Inferior parietal cortex (tissue), 1 donor: ENCODE results near the gene ADTRP.

Source experiments
- DNase-seq: peaks from one replicate; pipeline ENCODE4 v3.0.0-alpha.2; 2016; ENCODE audit errors: extremely low spot score

Gene ADTRP

DNA sequence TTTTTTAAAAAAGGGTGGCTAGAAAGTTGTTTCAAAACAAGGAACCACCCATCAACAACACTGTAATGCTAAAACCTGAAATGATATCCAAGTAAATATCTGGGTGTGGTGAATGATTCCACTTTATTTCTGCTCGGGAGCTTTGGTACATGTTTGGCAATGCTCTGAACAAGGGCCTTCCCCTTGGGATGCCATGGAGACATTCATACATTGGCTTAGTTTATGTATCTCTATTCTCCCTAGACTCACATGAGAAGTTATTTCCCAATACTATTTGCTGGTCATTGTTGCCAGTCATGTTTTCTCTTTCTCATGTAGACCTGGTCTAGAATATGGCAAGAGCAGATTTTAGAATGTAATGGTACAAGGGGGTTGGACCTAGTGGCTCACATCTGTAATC is 22.9 kb downstream of the ADTRP start:
- DNase-seq, result no peak

DNA sequence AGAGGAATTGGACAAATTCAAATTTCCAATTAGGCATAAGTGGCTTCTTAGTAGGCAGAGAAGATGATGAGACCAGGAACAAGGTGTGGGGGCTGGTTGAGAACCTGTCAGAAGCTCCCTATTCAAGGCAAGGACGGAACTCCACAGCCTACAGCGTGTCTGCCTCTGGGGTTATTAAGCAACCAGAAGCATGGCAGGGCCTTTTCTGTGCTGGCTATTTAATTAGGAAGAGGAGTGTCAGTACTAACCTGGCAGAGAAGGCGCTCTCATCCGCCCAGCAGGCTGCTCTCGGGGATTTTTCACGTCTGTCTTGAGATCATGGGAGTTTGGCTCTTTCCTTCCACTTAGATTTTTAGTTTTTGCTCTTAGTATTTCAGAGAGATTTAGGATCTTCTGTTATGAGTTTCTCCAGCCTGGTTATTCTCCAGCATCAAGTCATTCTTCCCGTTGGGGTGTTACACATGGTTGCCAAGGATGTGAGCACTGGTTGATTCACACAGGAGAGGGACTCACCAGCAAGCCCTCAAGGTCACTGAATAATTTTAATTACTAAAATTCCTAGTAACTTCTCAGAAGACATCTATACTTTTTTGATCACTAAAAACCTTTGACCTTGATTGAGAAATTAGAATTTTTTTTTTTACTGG is 23.9 kb downstream of the ADTRP start:
- DNase-seq, result no peak

DNA sequence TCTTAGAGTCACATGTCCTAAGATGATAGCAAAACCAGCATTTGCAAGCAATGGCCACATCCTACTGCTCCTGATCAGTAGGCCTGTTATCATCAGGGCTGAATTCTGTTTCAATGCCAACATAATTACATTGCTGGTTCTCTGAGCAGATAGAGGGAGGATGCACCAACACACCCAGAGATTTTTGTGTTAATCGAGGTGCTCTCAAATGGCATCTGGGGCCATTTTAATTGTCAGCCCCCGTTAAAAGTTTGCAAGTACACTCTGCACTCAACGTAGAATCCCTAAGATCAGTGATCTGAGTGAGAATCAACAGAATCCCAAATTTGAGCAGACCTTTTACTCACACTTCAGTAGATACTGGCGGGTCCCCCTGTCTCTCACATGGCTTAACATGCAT is 24.8 kb downstream of the ADTRP start:
- no peak for DNase-seq

DNA sequence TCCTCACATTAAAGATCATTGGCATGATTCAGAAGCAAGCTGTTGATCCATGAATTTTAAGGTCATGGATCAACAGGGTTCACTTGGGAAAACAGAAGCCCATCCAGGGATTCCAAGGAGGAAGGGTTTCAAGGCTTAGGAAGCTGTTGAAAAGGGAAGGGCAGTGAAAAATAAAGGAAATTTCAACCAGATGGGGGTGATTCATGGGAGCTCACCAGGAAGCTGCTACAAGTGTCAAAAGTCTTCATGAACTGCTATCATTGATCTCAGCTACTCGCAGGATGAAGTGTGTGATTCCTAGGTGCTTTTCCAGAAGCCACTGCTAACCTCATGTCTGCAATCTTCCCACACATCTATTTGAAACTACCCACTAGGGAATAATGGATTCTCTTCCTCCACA is 26.2 kb downstream of the ADTRP start:
- no peak for DNase-seq

DNA sequence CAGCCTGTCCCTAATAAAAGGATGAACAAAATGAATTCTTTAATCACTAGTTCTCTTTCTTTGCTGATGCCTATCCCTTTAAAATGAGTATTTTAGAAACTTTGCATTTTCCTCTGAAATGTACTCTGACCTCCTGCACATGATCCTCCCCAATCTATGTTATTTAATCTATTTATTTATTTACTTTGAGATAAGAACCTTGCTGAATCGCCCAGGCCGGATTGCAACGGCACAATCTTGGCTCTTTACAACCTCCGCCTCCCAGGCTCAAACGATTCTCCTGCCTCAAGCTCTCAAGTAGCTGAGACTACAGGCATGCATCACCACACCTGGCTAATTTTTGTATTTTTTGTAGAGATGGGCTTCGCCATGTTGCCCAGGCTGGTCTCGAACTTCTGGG is 27.9 kb downstream of the ADTRP start:
- DNase-seq, result no peak

DNA sequence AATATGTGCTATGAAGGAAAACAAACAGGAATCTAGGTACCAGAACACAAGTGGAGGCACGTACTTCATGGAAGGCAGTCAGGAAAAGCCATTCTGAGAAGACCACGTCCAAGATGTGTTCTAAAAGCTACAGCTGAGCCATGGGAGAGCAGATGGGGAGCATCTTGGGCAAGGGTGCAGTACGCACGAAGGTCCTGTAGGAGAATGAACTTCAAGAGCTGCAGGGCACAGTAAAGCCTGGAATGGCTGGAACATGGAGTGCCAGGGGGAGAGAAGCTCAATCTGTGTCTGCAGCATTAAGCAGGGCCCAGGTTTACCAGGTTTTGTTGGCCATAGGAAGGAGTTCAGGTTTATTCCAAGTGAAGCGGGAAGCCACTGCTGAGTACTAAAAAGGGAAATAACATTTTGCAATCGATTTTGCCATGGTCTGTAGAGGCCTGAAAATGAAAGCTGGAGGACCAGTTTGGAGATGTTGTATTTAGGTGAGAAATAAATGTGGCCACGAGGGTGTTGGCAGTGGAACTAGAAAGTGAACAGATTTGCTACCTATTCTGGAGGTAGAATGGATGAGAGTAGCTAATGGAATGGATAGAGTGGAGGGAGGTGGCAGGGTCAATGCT is 29.9 kb downstream of the ADTRP start:
- DNase-seq, result no peak

DNA sequence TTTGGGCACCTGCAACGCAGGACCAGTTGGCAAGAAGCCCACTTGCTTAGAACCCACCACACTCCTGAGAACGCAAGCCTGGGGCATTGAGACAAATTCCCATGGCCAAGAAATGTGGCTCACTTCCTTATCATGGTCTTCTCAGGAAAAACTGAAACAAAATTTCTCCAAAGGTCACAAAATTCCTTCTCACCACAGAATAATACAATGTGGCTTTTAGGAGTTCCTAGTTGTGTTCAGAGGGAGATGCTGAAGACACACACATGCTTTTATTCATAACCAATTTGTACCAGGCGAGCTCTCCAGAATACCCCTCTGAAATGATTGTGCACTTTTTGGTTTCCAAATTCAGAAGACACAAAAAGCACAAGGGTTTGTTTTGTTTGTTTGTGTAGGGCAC is 31.6 kb downstream of the ADTRP start:
- DNase-seq, result no peak

DNA sequence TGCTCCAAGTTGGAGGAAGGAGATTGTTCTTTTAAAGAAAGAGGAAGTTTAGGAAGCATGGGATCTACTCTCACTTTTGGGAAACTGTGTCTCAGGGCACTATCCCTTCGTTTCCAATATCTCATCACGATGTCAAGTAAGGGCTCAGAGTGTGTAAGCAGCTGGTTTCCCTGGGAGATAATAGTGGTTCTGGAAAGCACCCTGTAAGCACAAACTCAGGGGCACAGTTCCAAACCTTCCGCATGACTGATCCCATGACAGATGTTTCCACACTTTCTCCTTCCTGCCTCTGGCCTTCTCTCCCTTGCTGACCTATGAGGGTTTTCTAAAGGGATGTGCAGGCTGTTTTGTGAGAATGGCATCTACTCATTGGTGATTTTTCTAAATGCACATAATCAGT is 33.9 kb downstream of the ADTRP start:
- DNase-seq, result no peak

DNA sequence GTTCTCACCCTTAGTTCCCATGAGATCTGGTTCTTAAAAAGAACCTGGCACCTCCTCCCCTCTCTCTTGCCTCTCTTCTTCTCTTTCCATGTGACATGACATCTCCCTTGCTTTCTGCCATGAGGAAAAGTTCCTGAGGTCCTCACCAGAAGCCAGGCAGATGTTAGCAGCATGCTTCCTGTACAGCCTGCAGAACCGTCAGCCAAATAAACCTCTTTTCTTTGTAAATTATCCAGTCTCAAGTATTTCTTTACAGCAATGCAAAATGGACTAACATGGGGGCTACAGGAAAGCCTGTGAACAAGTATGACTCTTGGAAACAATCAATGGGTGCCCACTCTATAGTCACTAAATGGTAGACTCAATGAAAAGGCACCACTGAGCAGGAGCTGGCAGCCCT is 34.5 kb downstream of the ADTRP start:
- DNase-seq, result no peak

DNA sequence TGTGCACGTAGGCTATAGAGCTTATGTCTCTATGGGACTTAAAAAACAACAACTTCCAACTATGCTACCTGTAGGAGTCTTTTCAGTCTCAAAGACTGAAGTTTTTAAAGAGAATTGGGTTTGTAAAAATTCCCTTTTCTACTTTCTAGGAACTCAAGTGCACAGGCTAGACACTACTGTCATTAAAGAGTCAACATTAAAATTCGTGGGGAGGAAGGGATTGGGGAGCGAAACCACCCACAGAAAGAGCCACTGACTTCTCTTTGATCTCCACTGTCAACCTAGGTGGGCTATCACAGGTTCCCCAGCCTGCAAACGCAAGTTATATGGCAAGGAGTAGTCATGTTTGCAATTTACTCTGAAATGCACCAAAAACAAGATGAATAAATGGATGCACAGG is 37.7 kb downstream of the ADTRP start:
- DNase-seq, result no peak

DNA sequence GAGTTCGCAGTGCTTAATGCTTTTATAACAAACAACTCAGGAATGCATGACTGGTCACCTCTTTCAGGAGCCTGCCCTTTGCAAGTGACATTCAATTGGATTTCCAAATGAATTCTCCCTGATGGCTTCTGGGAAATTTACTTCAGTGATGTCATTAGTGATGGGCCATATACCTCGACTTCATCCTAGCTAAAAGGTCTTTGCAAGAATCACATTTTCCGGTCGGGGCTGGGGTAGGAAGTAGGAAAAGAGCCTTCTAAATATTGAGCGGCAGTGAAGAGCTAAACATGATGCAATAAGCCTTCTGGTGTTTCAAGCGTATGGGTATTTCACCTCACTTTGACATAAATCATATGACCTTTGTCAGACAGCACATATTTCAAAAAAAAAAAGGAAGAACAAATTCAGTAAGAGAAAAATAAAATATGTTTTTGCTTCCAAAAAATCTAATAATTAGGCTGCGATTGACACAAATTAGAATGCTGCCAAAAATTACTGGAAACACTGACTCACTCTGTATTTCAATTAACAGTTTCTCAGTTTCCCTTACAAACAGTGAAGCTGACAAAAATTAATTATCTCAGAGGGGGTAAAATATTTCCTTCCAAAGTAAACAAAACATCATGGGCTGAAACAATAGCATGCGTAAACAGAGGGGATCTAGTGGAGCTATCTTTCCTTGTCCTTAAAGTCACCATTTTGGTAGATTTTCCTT is 39.8 kb downstream of the ADTRP start:
- no peak for DNase-seq

DNA sequence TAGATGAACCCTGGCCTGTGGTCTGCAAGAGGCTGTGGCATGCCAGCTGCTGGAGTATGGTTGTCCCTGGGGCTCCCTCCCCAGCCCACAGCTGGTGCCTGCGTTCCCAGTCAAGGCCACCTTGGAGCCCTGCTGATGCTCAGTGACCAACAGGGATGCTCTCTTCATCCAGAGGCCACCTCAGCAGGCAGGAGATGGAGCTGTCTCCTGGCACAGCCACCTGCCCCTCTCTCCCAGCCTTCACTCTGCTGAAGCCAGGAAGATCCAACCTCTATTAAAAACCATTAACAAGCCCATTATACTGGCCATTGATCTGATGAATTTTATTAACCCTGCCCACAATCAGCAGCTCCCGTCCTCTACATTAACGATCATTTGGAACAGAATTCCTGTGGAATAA is 40.4 kb downstream of the ADTRP start:
- no peak for DNase-seq

DNA sequence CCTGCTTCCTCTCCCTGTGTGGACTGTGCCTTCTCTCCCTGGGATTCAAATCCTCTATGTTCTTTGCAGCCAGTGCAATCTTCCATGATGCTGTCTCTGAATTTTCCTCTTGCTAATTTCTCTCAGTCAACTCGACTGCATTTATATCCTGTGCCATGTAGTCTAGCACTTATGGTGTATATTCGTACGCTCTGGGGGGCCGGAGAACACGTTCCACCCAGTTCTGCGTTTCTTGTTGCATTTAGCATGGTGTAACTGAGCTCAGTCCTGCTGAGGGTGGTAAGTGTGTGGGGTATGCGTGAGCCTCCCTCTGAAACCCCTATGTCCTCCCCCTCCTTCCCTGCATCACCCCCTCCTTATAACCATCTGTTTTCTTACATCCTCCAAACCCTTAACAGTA is 42.0 kb downstream of the ADTRP start:
- DNase-seq, result no peak

DNA sequence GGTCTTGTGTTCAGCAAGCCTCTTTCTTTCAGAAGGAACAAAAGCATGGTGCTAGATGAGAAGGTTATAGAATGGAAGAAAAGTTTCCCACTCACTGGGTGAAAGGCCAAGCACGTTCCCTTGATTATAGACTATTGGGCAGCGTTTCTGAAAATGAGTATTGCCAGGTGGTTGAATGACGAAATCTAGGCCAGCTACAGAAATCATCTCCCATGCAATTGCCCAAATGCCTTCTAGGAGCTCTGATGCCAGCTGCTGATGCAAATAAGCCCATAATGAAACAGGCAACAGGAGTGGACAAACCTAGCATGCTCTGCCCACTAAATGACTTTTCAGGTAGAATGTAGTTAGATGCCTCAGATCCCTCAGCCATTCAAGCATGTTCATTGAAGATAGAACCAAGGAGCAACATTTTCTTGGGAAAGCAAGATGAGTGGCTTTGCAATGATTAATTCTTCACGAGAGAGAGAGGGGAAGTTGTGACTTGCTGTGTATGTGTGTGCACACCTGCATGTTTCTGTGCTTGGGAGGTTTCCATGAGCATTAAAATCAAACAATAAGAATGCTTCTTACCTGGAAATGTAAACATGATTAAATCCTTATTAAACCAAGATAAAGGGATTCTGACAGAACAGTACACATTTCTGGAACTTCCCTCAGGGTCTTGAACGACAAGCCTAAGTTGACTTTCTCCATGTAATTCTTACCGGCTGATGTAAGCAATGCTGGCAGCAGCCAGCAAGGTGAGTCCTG is 43.6 kb downstream of the ADTRP start:
- DNase-seq, result no peak

DNA sequence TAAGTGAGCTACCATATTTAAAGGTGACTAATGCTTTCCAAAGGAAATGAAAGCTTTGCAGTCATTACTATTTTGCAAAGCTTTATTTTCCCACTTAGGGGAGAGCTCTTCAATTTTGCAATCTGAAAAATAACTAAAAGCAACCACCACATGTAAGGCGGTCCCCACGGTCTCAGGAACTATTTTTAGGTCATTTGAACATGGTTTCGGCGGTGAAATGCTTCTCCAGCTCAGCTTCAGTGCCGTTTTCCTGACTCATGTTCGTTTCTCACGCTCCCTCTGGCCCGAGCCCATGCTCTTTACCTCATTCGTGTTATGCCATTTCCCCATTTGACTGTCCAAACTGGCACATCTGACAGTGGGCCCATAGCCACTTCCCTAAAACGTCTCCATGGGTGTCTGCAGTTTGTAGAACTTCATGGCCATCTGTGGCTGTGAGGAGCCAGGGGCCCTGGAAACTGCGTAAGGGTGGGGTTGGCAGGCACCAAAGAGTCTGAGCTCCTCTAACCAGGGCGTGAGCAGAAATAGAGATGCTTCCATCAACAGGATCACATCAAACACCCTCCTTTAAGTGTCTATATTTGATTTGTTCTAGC is 46.5 kb downstream of the ADTRP start:
- DNase-seq, result no peak

DNA sequence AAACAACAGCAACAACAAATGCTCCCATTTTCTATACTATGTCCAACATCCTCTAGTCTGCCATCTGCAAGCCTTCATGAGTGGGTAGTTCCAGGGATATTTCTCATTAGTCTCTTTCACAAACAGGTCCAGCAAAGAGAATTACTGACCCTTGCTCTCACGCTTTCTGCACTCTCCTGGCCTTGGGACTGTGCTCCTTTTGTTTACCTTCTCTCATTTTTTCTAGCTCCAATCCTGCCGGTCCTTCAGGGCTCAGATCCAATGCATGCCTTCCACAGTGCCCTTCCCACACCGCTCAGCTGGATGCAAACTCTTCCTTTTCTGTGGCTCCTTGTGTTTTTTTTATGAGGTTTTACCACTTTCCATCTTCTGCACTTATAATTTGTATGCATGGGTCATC is 47.2 kb downstream of the ADTRP start:
- DNase-seq, result no peak

DNA sequence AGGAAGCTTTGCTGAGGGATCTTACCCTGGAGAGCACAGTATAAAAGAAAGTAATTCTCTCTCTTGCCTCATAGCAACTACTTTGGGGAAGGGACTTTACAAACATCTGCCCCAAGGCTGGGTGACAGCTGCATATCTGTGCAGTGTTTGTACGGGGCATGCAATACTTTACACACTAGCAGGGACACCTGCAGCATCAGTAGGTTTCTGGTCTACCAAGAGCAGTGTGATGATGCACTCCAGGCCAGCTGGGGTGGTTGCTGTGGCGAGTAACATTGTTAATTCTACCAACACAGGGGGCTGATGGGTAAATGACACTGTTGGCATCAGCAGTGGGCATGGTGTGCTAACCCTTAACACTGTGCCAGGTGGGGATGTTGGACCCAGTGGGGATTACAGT is 48.0 kb downstream of the ADTRP start:
- DNase-seq, result no peak

DNA sequence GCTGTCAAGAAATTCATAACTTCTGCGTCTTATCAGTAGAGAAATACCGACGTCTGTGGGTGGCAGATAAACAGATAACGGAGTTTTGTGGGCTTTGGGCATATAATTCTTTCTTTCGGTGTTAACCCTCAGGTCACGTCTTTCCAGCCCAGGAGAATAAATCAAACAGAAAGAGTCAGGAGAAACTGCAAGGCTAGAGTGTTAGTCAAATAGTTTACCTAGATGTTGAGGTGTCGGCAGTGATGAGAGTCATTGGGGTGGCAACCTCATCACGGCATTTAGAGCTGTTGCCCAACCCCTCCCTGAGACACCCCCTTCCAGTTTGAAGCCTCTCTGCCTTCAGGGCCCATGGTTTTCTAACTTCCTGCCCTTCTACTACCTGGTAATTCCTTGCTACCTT is 49.5 kb downstream of the ADTRP start:
- DNase-seq, result no peak

DNA sequence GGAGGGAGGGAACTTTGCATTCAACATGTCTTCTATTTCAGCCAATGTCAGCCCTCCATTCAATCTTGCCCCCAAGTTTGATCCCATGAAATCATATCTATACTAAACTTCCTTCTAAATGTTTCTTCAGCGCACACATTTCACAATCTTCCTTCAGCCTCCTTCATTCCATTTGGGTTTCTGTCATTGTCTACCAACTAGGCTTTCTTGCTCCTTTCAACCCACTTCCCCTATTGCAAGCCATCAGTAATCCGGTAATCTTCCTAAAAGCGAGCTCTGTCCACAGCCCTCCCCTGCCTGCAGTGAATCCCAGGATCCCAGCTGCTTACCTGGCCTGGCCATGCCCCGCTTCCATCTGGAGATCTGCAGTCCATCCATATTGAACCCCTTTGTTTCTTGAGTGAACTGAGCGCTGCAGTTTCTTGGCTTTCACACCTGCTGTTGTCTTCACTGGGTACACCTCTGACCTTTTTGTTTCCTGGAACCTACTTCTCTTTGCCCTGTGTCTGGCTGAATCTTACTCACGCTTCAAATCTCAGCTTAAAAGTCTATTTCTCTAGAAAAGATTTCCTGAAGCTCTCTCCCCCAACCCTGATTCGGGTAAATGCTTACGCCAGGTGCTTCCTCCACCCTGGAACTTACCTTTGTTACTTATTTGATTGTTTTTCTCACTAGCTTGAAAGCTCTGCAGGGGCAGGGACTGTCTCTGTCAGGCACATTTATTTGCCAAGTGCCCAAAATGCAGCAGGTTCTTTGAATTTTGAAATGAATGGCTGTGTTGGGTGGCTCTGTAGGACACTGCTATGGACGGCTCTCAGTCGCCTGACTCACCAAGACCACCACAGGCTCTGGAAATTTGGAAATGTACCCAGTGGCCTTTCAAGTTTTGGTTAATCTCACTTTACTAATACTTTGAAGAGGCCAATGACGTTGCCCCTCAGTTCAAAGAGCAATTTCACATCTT is 50.3 kb downstream of the ADTRP start:
- no peak for DNase-seq

DNA sequence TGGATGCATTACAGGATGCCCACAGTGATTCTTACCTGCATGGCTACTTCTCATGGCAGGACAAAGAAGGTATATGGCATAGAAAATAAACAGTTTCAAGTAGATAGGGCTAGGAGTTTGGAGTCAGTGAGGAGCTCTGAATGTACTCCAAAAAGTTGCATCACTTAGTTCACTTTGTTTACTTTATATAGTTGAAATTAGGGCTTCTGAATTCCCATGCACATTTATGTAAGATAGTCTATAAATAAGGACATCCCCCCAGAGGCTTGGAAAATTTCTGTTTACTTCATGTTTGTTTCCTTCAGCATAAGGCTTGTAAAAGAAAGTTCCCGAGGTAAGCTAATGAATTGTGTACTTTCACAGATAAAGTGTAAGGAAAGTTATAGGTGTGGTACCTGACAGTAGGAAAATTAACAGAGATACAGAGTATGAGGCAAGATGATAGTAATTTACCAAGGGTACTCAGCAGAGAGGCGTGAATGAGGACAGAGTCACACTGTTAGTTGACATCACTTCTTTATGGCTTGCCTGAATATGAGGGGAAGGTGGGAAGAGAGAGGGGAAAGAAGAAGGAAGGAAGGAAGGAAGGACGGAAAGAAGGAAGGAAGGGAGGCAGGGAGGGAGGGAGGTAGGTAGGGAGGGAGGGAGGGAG is 51.1 kb downstream of the ADTRP start:
- DNase-seq, result no peak

DNA sequence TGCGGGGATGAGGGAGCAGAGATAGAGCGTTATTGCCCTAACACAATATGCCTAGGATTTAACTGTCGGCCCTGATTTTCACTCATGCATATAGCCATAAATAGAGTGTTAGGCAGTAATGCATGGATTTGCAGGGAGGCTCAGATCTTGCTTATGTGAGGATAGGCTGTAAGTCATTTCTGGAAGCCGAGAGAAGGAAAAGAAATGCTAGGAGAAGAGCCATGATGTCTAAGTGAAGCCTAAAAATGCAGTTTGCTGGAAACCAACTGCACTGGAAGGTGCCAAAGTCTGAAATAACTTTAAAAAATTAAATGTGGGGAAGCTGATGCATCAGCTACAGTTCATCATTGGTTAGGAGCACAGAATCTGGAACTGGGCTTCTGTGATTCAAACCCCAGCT is 54.3 kb downstream of the ADTRP start:
- DNase-seq, result no peak
